Amniotic stem cell (primary cell): ENCODE data around the gene BMPER.

Experiments
- DNase-seq: peaks from one replicate; lab custom pipeline; 2025; lab: John Stamatoyannopoulos, UW

BMPER gene

DNA sequence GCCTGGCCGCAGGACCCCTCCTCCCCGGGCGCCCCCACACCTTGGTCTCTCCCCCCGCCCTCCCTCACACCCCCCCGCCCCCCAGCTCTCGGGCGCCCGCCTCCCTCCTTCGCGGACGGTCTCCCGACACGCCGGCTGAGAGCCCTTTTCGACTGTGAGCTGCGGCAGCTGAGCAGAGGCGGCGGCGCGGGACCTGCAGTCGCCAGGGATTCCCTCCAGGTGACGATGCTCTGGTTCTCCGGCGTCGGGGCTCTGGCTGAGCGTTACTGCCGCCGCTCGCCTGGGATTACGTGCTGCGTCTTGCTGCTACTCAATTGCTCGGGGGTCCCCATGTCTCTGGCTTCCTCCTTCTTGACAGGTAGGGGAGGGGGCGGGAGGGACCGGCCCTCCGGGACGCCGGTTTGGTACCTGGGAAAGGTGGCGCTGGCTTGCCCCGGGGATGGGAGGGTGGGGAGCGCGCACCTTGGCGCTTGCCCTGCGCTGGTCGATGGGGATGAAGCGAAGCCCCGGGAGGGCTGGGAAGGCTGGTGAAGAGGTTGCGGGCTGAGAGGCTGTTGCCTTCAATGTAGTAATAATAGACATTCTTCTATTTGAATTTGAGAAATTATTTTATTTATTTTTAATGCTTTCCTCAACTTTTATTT is at the start of gene BMPER:
TSS of gene BMPER (plus strand) at position 151 of the 644 bp plus-strand sequence. CDS start at position 226, 75 bp downstream.
- no peak for DNase-seq

DNA sequence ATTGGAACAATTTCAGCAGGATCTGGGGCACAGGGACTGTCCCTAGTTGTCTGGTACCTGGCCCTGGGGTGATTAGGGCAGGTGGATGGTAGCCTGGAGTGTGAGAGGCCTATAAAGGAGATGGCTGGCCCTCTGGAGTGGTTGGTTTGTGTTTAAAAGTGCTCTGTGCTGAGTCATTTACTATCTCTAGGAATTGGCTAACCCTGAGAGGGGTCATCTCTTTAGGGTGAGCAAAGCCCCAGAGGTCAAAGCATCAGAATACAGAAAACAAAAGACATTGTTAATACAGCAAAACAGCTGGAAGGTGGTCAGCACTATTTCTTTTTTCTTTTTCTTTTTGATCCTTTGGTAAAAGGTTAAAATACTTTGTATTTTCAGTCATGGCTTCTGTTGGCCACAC is 43.4 kb upstream of the BMPER start:
- DNase-seq = no peak

DNA sequence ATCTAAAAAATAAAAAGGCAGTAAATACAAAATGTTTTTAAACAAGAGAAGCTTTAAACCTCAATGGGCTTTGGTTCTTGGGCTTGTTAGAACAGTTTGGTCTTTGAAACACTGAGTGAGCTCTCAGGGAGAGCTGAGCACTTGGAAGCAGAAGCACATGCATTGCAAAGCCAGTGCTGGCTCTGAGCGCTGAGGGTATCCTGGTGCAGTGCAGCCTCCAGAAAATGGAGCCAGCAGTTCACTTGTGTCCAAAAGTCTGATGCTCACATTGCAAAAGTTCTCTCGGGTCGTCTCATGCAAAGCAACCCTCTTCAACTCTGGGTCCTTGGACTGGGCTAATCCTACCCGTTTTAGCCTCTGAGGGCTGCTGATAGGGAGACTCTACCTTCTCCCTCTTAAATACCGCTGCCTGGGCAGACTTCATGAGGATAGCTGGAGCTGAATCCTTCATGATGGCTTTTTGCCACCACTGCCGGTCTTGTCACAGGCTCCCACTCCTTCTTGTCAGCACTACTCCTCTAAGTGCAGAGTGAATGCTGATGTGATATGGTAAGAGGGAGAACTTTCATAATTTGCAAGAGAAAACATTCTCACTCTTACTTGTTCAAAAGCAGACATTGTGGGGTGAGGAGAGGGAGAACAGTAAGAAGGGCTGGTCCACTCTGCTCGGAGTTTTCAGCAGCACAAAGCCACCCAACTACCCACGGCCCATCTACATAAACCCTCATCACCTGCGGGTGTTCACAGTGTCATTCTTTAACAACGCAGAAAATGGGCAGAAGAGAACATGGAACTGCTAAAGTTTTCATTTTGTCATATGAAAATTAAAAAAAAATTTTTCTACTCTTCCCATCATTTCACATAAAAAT is 42.2 kb upstream of the BMPER start:
- no peak for DNase-seq

DNA sequence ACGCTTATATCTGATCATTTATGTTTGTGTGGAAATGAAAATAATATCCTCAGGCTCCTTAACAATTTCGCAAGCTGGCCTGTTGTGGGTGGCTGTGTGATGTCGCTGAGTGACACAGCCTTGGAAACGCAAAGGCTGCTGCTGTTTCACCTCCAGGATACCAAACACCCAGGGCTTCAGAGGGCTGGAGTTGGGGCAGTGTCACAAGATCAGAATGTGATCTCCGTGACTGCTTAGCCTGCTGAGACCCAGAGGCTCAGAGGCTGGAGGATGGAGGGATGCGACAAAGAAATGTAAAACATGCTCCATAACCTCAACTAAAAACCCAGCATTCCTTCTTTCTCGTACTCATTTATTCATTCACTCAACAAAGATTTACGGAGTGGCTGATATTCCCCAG is 37.2 kb upstream of the BMPER start:
- no peak for DNase-seq

DNA sequence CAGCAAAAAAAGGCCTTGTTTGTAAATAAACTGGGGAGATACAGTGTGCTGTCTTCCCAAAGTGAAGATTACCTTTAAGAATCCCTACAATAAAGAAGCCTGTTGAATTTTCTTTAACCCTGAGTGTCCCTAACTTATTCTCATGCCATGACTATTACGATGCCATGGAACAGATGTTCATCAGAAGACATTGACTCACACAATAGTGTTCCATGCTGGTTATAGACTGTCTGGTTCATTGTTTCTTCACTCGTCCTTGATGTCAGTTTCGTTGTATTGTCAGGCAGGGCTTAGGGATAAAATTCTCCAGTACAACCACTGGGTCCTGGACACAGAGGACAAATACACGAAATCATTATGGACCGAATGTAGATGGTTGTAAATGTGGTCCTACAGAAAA is 36.2 kb upstream of the BMPER start:
- DNase-seq = no peak

DNA sequence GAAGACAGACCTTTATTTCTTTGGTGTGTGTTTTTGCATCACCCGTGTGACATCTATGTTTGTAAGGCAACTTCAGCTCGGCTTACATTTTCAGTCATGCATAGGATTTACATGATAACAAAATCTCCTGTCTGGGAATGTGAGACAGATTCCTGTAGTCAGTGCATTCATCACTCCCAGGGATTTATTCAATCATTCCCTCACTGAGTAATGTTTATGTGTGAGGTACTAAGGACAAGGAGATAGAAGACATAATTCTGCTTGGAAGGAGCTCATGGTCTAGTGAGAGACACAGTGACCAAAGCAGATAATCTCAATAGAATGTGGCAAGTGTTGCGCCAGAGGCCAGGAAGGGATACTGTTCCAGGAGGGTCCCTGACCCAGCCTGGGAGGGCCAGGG is 35.2 kb upstream of the BMPER start:
- no peak for DNase-seq

DNA sequence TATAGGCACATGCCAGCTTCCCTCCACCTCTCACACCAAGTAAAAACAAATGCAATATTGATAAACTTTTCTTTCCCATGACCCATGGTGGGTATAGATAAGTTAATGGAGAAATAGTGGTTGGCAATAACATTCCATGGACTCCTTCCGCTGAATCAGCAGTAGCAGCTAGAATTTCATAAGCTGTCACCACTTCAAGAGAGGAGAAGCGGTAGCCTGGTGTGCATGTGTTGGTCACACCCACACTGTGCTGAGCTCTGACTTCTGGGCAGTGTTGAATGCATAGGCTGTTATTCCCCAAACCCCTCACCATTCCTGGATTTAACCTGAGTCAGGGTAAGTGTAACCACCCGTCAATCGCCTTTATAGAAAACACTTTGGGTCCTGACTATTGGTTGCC is 32.5 kb upstream of the BMPER start:
- no peak for DNase-seq

DNA sequence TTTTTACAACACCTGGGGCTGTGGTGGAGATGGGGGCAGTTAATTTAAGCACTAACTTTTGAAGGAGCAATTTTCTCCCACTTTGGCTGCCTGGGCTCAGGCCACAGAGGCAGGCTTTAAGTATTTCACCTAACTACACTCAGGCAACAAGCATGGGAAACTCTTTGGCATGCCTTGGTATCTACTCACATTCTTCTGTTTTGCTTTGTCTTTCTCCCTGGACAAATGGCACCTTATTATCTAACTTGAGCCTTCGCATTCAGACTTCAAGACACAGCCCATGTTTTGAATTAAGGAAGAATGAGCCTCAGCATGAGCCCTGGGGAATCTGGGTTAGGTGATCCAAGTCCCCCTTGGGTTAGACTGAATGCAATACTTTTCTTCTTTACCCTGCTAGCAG is 31.8 kb upstream of the BMPER start:
- DNase-seq = no peak

DNA sequence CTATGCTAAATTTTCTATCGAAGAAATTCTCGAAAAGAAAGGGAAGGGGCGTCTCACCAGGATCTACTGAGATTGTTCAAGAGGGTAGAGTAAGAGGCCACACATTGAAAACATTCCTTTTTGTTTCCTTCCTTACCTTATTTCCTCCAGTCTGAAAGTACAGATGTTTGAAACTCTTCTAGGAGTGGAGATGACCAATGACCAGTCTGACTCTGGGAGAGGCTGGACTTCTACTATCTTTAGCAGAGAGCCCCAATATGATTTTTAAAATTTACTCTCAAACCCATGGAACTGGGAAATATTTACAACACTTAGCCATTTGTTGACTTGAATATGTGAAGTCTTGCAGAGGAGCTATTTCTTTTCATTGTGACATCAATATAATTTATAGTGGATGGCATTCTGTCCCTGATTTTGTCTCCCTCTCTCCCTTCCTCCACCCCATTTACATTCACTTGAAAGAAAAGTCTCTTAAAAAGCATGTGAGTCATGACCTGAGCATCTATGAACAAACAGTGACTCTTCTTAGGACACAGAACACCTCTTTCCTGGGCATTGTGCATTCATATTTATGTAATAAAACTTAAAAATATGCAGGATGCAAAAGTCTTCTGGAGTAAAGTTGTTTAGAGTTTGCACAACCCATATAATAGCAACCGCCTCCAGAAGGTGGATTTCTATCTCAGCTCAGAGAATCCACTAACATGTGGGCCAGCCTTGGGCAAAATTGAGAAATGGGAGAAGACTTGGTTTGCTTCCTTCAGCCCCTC is 31.2 kb upstream of the BMPER start:
- no peak for DNase-seq

DNA sequence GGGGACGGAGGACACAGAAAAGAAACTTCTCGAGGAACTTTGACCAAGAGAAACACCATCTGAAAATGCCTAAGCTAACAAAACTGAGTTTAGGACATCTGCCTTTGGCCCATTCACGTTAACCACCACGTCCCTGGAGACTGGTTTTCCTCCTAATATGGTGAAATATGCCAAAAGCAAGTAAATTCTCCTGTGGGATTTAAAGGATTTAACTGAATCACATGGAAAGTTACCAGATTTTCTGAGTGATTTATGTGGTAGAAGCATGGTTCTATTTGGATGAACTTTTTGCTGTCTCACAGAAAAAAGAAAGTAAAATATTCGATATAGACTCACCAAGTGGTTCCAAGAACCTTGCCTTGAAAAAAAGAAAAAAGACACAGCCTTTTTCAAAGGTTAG is 30.4 kb upstream of the BMPER start:
- DNase-seq = no peak

DNA sequence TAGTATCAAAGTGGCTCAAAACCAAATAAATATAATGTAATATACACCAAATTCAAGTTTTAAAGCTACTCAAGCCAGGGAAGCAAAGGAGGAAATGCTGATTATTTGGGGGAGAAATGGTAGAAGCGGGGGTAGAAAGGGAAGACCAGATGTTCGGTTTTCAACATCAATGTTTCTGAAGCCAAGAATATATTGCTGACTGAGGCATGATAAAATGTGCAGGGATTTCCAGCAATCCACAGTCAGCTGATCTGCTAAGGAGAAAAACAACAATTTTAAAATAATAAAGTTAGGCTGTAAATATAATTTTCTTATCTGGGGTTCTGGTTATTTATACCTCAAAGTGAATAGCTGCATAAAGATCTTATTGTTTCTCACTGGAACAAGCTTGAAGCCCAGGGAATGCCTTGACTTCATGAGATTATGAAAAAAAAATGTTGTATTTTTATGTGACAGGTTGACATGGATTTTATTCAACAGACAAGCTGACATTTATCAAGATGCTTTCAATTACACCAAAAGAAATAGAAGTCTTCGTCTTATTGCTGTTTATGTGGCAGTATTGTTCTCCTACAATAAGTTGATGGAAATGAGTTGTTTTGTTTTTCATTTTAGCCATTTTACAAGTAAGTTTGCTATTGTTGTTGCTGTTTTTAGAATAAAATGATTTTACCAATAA is 28.6 kb upstream of the BMPER start:
- DNase-seq = no peak

DNA sequence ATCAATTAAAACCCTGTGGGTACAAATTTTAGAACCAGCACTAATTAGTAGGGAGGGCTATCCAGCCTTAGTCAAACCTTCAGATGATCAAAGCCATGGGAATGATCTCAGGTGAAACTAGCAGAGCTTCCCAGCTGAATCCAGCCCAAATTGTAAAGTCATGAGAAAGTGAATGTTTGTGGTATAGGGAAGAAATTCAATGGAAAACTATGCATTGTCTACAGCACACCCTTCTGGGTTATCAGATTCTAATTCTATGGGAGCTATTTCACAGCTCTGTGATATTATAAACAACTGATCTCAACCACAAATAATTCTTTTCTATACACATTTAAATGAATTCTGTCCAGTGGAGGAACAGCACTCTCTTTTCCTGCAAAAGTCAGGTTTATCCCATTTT is 24.6 kb upstream of the BMPER start:
- no peak for DNase-seq

DNA sequence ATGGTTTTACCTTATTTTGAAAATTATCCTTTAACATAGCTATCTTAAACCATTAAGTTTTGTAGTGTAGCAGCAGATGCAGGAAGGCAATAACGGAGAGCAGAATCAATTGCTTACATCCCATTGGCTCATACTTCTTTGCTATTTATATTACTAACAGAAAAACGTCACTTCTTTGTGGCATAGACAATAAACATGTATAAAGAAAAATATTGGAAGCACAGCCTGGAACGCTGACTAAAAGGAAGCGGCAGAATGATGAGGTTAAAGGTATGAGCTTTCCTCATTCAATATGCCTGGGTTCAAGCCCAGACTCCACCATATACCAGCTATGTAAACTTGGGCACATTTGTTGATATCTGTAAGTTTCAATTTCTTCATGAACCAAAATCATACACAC is 24.0 kb upstream of the BMPER start:
- DNase-seq = no peak

DNA sequence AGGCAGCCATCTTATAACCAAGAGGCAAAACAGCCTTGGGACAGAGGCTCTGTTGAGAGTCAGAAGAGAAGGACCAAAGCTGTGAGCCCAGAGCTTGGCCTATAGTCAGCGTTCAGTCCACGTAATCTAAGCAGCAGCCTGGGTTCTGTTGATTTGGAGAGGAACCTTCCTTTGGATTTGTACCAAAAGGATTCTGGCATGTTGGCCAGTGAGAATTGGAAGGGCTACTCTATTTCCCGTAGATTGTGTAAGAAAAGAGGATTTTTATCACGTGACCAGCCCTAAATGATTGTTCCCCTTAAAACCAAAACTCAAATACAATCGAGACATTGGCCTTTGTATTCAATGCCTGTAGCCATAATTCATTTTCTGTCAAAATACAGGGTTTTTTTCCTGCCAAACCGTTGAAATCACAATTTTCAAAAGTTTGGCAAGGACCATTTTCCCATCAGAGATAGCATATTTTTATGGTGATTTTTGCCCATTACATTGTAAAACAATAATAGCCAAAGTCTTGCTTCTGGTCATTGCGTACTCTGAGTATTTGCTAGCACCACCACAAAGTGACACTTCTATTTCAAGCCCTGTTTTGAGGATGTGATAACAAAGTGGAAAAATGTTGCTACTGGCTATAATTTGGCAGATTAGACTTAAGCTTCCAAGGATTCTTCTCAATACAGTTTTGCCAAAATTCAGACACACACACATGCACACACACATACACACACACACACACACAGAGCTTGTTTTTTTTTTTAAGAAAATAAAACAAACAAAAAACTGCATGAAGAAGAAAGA is 23.1 kb upstream of the BMPER start:
- no peak for DNase-seq

DNA sequence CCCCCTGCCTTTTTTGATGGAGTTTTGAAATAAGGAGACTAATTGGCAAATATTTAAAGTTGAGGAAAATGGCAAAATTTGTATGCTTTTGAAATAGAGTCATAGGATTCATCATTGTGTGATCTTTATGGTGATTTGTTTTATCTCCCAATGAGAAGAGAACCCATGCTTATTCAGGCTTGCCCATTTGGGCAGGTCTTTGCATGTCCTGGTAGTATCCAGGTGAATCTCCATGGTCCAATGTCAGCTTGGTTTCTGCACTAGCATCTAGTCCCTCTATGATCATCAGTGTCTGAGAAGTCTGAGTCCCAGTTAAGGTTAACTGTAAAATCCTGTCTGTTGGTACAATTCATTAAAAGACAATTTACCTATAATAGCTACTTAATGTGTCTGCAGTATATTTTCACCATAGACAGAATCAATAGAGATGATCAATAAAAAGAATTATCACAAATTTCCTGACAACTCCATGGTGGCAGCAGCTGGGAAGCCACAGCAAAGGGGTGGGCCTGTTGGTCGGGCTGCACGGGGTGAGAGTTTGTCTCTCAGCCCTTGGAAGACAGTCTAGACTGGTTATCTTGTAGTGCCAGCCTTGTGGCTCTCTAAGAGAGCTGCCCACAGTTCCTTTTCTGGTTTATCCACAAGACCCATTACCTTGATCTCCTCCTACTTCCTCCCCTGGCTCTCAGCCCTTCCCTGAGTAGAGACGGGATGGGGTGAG is 22.2 kb upstream of the BMPER start:
- no peak for DNase-seq

DNA sequence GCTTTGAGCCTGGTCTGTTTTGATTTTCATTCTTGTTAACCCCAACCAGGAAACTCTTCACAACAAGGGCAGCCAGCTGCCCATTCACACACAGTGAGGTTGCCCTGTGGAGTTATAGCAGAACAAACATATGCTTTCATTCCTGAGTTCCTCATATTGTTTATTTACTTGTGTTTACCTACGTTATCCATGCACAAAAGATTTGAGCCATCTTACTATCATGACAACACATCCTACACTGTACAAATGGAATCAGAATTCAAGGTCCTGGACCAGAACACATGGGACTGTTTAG is 21.7 kb upstream of the BMPER start:
- DNase-seq = no peak

DNA sequence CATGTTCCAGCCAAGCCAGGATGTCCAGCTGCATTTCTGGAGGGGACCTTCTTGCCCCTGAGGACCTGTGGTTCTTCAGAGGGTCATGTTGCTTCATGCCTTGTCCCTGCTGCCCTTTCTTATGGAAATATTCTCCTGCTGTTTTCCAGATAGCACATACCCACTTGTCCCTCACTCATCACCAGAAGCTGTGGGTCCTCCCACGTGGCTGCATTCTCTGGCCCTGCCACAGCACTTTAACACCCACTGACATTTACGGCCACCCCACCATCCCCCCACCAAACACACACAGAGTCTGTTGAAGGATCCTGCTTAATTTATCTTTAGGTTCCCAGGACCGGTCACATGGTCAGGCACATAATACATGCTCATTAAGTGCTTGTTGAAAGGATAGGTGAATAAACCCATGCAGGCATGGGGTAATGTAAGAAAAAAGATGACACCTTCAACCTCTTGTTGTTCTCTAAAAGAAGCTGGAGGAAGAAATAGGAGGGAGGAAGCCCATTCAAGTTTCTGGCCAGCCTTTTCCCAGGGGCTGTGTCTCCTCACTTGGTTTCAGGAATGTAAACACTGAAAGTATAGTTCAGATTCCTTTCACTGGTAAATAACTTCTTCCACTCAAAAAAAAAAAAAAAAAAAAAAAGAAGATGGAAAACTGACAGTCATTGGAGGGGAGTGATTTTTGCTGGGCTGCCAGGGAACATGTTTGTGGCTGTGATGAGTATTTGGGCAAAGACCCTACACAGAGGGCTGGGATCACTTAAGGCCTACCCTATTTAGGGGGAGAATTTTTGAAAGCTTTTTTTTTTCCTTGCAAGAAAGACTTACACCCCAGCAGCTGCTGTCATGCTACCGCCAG is 19.8 kb upstream of the BMPER start:
- no peak for DNase-seq

DNA sequence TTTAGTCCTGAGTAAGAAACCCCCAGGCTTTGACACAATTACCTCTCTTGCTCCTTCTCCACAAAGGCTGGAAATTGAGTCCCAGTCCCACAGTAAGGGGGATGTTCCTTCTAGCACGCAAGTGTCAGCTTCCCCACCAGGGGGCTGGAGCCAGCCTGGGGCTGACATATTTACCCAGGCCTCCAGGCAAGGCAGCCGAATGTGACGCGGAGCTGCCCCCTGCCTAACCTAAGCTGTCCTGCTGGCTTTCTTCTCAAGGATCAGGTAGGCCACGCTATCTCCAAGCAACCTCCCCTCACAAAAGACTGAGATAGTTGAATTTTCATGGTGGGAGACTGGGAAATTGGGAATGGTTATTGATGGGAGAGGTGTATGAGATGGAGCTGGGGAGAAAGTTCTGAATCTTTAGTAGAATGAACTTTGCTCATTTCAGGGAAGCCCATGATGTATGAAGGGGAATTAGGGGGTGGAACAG is 19.2 kb upstream of the BMPER start:
- no peak for DNase-seq

DNA sequence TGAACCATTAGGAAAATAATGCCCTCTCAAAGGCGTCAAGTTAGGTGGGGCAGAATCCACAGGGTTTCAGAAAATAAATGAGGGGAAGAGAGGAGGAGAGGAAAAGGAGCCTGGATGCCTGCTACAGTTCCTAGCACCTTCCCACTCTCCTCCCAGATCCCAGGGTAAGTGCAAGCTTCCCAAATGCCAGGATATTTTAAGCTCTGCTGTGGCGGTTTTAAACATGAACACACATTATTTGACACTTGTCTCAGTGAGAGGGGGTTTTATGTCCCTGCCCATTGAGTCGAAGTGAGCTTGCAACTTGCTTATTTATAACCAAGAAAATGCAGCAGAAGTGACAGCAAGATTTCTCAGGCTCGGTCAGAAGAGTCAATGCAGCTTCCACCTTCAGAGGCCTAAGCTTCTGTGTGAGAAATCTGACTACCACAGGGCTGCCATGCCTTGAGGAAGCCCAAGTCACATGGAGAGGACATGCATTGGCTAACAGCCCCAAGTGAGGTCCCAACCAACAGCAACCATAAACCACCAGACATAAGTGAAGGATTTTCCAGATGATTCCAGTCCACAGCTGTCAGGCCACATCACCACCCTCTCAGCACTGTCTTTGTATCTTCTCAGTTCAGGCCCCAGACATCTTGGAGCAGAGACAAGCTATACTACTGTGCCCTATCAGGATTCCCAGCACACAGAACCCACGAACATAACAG is 17.9 kb upstream of the BMPER start:
- no peak for DNase-seq
